GM19193 (cell line): Measurements from ENCODE around the gene ATAD1.

Experiments used
- POLR2A ChIP-seq: IDR thresholded peaks from 4 replicates; pipeline ENCODE4 v1.6.1; 2011; ENCODE audit not compliant: insufficient read depth, insufficient read length; ENCODE audit errors: extremely low read depth

ATAD1 gene

DNA sequence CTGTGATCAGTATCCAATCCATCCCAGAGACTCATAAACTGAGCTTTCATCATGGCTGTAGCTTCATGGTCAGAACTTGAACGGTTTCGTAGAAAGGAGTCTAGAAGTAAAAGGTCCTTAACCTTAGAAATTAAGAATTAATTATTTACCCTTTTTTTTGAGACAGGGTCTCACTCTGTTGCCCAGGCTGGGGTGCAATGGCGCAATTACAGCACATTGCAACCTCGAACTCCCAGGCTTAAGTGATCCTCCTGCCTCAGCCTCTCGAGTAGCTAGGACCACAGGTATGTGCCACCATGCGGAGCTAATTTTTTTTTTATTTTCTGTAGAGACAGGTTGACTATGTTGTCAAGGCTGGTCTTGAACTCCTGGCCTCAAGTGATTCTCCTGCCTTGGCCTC lies 41.7 kb downstream of the ATAD1 start:
- TF ChIP-seq POLR2A, result no peak

DNA sequence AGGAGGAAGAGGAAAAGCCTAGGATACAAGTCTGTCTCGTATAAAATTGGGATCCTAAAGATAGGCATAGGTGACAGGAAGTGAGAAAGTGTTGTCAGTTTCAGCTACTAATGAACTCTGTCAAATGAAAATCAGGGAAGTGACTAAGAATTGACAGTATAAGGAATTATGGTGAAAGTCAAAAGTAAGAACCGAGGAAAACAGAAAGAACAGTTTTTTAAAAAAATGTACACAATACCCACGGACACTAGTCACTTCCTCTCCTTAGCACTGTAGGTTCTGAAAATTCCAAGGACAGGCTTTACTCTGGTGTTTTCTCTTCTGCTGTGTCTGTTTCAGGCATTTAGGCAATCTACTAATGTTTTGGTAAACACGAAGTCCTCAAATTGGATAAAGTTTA lies 42.3 kb downstream of the ATAD1 start:
- TF ChIP-seq POLR2A, result no peak

DNA sequence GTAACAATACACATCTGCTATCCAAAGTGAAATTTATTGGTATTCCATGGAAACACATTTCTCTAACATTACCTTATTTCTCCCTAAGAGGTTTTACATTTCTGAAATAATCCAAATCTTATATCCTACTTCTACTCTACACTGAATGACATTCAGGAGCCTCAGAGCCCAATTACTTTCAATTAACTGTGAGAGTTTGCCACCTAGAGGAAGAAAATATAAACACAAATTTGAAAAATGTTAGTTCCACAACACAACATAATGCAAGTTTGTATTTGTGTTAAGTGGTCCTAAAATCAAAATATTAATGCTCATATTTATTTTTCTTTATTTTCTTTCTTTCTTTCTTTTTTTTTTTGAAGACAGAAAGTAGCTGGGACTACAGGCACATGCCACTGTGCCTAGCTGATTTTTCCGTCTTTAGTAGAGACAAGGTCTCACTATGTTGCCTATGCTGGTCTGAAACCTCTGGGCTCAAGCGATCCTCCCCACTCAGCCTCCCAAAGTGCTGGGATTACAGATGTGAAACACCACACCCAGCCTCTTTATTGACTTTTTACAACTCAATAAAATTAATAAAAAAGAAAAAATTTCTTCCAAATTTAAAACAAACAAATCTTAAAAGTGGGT lies 46.0 kb downstream of the ATAD1 start:
- TF ChIP-seq POLR2A, result no peak

DNA sequence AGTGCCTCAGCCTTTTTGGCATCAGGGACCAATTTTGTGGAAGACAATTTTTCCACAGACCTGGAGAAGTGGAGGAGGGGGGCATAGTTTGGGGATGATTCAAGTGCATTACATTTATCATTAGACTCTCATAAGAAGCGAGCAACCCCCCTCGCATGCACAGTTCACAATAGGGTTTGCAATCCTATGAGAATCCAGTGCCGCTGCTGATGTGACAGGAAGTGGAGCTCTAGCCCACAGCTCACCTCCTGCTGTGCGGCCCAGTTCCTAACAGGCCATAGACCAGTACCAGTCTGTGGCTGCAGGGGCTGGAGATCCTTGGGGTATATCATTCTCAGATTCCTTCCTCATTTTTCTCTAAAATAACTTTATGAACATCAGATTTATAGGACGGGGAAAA lies 50.8 kb downstream of the ATAD1 start:
- no peak for TF ChIP-seq POLR2A

DNA sequence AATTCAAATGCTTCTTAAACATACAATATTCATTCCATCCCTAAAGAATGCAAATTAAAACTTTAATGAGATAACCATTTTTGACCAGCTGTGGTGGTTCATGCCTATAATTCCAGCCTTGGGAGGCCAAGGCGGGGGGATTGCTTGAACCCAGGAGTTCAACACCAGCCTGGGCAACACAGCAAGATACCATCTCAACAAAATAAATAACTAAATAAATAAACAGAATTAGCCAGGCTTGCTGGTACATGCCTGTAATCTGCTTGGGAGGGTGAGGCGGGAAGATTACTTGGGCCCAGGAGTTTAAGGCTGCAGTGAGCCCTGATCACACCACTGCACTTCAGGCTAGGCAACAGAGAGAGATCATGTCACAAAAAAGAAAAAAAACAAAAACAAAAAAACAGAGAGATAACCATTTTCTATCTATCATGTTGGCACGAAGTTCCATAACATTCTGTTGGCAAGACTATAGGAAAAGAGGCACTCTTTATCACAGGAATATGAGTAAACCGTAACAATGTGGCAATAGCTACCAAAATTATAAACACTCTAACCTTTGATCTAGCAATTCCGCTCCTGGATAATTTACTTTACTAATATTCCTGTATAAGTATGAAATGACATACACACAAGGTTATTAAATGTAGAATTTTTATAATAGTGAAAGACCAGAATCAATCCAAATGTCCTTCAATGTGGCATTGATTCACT lies 52.2 kb downstream of the ATAD1 start:
- TF ChIP-seq POLR2A, result no peak

DNA sequence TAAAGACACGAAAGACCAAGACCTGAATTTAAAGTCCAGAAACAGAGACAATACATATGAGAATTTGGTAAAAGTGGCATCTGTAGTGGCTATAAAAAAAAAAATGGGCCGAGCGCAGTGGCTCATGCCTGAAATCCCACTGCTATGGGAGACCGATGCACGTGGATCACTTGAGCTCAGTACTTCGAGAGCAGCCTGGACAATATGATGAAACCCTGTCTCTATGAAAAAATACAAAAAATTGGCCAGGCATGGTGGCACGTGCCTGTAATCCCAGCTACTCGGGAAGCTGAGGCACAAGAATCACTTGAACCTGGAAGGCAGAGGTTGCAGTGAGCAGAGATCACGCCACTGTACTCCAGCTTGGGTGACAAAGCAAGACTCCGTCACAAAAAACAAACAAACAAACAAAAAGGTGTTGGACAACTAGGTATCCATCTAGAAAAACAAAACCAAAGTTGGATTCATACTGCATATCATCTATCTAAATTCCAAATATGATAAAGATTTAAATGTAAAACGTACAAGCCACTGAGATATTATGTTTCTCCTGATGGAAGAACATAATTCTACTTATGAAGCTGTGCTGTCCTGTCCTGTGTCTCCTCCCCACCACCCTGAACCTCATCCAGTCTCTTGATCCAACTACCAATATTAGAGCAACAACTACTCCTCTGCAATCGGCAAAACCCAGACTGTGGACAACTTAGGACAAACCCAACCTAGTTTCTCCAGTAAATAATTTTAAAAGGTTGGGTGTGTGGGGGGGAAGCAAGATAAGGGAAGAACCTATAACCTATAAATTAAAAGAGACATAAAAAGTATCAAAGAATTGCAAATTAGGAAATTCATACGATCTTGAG lies 53.7 kb downstream of the ATAD1 start:
- no peak for TF ChIP-seq POLR2A

DNA sequence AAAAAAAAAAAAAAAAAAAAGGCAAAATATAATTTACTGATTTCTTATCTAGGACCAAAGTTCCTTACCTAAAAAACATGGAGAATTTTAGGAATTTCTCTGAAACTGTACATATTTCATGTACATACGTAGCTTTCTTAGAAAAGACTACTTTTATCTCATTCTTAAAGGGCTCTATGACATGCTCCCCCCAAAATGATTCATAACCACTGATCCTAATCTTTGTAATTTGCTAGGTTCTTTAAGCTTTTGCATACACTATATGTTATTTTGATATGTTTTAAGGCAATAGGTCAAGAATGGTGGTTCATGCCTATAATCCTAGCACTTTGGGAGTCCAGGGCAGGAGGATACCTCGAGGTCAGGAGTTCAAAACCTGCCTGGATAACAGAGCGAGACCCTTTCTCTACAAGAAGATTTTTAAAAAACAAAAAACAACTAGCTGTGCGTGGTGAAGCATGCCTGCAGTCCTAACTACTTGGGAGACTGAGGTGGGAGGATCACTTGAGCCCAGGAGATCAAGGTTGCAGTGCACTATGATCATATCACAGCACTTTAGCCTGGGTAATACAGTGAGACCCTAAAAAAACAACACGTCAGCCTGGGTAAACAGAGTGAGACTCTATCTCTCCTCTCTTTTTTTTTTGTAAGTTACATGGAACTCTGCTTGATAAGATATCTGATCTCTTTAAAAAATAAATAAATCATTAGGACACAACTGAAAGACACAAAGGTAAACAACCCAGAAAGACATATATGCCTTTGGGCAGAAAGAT lies 54.8 kb downstream of the ATAD1 start:
- no peak for TF ChIP-seq POLR2A

DNA sequence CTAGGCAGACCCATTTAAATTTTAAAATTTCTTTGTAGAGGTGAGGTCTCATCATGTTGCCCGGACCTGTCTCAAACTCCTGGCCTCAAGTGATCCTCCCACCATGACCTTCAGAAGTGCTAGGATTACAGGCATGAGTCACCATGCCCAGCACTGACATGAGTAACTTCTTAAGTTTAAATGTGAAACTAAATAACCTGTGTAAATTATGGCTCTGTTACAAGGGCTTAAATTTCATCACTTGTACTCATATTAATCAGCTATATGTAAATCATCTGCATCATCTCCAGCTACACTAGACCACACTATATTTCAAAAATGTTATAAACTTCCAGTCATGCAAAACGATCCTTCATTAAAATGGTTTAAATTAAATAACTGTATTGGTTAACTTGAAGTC lies 56.1 kb downstream of the ATAD1 start:
- no peak for TF ChIP-seq POLR2A

DNA sequence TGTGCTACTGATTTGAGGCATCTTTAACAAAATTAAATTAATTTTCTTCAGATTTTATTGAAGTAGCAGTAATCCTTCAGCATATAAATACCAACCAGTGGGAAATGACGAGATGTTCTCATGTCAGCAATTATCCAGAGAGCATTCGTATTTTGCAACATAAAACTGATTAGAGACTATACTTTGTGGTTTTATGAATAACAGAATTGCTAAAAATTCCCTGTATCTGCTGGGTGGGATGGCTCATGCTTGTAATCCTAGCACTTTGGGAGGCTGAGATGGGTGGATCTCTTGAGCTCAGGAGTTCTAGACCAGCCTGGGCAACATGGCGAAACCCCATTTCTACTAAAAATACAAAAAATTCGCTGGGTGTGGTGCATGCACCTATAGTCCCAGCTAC lies 56.9 kb downstream of the ATAD1 start:
- no peak for TF ChIP-seq POLR2A

DNA sequence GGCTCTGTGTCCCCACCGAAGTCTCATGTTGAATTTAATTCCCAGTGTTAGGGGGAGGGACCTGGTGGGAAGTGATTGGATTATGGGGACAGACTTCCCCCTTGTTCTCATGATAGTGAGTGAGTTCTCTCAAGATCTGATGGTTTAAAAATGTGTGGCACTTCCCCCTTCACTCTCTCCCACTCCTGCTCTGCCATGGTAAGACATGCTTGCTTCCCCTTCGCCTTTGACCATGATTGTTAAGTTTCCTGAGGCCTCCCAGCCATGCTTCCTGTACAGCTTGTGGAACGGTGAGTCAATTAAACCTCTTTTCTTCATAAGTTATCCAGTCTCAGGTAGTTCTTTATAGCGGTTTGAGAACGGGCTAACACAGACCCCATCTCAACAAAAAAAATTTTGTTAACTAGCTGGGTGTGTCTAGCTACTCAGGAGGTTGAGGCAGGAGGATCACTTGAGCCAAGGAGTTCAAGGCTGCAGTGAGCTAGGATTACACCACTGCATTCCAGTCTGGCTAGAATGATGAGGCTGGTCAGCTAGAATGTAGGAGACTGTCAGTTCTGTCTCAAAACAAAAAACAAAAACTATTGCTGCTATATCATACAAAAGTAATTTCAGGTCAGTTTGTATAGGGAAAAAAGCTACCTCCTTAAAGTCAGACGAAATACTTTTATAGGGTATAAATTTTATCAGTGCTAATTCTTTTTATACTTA lies 57.7 kb downstream of the ATAD1 start:
- TF ChIP-seq POLR2A, result no peak

DNA sequence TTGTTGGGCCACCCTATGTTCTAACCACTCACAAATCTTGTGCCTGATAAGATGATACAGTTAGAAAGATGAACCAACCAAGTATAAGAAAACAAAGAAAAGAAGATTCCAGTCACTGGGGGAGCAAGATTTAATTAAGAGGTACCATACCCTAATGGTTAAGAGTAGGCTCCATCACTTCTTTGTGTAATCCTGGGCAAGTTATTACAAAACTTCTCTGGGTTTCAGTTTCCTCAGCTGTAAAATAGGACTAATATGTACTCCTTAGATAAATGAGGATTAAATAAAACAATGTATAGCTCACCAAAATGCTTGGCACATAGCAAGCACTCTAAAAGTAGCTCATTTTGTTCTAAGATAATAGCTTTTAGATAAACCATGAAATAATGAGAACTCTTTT lies 58.5 kb downstream of the ATAD1 start:
- TF ChIP-seq POLR2A, result no peak

DNA sequence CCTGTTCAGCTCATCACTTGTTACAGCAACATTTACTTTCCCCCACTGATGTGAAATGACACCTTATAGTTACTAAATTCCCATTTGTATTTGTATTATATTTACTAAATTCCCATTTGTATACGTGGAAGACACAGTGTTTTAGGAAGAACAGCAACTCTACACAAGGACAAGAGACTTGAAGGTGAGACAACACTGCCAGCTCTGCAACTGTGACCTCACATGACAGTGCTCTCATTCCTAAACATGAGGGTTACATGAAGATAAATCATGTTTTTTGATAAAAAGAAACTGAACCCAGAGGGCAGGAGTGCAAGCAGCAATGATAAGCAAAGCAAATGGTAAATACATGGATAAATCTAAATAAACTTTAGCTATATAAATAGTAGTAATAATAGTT lies 60.3 kb downstream of the ATAD1 start:
- no peak for TF ChIP-seq POLR2A

DNA sequence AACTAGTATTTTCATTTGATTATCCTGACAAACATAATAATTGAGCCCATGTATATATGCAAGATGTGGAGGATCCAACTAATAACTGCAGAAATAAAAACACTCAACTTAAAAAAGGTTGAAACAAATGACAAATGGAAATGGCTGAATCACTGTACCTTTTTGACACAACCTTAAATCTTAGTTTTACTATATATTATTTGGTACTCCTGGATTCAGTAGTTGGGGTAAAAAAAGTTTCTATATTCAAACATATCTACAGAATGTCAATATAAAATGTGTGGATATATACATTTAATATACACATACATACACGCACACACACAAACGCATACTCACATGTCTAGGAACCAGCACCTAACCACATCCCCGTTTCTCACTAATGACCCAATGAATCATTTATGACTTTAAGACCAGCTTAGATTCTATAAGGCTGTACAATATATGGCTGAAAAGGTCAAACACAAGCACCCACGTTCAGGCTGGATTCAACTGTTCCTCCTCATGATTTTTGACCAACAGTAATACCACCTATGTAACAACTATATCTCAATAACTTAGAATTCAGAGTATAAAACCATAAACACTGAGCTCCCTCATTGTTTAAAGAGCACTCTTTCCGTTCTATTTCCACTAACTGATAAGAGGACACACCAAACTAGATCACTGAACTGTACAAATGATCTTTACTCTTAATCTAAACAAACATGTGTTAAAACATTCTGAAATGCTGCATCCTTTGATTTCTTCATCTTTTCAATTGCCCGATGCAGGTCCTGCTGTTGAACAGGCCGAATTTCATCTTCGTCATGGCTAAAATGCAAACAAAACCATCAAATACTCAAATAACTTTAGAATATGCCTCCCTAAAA lies 63.8 kb downstream of the ATAD1 start:
- no peak for TF ChIP-seq POLR2A

DNA sequence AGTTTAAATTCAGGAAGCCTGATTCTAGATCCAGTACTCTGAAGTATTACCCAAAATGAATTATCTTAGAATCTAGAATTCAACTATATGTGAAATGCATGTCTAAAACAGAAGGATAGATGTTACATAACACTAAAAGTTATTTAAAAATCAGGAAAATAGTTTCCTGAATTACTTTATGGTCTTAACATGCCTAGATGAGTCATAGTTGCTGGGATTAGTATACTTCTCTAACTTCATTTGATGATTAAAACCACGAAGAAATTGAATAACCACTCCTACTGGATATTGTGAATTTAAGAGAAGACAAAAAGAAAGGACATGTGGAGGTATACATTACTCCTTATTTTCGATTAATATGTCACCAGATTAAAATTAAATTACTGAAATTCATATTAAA lies 65.5 kb downstream of the ATAD1 start:
- TF ChIP-seq POLR2A, result no peak

DNA sequence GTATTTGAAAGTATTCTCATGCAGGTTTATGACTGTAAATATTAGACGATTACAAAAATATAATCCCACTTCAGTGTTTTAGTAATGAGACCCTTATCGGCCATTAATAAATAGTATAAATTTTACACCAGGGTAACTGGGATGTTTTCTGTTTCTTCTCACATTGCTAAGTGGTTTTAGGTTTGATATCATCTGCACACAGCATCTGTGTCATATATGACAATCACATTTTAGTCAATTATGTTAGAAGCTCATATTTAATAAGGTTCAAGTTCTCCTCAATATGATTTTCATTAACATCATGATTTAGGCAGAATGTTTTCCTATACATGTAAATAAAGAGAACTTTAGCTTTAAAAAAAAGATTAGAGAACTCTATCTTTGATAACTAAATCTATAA lies 66.8 kb downstream of the ATAD1 start:
- no peak for TF ChIP-seq POLR2A
